H9 (cell line): Measurements from ENCODE around the gene SPNS3. TPM values are rescaled to one million over a fixed set of nuclear protein-coding genes. Genes with fewer than 3 reads are reported as not detected.
A peak's percentile ranks its signal among the peaks of the same experiment; 100 is the strongest.

Experiments
- DNase-seq: peaks from one replicate; pipeline ENCODE4 v3.0.0-alpha.2; 2017
- H2AFZ ChIP-seq: one replicate; pipeline ENCODE4 v1.6.1; 2013; ENCODE audit warnings: mild to moderate bottlenecking, low read length, control low read depth, moderate library complexity
- H2AK5ac ChIP-seq: 2 replicates; pipeline ENCODE4 v1.6.1; 2013; ENCODE audit warnings: low read length, control low read depth, mixed read lengths; ENCODE audit not compliant: insufficient read length
- H2BK120ac ChIP-seq: one replicate; pipeline ENCODE4 v1.6.1; 2013; ENCODE audit warnings: low read depth, mild to moderate bottlenecking, low read length, control low read depth, inconsistent platforms; ENCODE audit not compliant: poor library complexity, severe bottlenecking
- H2BK12ac ChIP-seq: 2 replicates; pipeline ENCODE4 v1.6.1; 2013; ENCODE audit warnings: low read length, control low read depth, mixed read lengths, low read depth; ENCODE audit not compliant: insufficient read length
- H2BK15ac ChIP-seq: 2 replicates; pipeline ENCODE4 v1.6.1; 2013; ENCODE audit warnings: low read depth, low read length, control low read depth
- H2BK20ac ChIP-seq: one replicate; pipeline ENCODE4 v1.6.1; 2013; ENCODE audit warnings: low read depth, mild to moderate bottlenecking, low read length, control low read depth, inconsistent platforms; ENCODE audit not compliant: poor library complexity, severe bottlenecking
- H2BK5ac ChIP-seq: 2 replicates; pipeline ENCODE4 v1.6.1; 2013; ENCODE audit warnings: low read length, control low read depth, mixed read lengths; ENCODE audit not compliant: insufficient read length
- H3K14ac ChIP-seq: 2 replicates; pipeline ENCODE4 v1.6.1; 2013; ENCODE audit warnings: low read length, control low read depth; ENCODE audit not compliant: insufficient read depth
- H3K18ac ChIP-seq: 2 replicates; pipeline ENCODE4 v1.6.1; 2013; ENCODE audit warnings: low read depth, mild to moderate bottlenecking, mixed read lengths, low read length, control low read depth; ENCODE audit not compliant: insufficient read length
- H3K23ac ChIP-seq: 2 replicates; pipeline ENCODE4 v1.6.1; 2013; ENCODE audit warnings: low read length, control low read depth, mixed read lengths, low read depth; ENCODE audit not compliant: insufficient read length
- H3K23me2 ChIP-seq: 2 replicates; pipeline ENCODE4 v1.6.1; 2013; ENCODE audit warnings: low read depth, mild to moderate bottlenecking, mixed read lengths, low read length, control low read depth; ENCODE audit not compliant: insufficient read length, poor library complexity, severe bottlenecking
- H3K27ac ChIP-seq: 2 replicates; pipeline ENCODE4 v1.5.1; 2013; ENCODE audit warnings: low read length, control low read depth, mixed read lengths, low read depth; ENCODE audit not compliant: insufficient read length
- H3K27me3 ChIP-seq: 2 replicates; pipeline ENCODE4 v1.6.1; 2013; ENCODE audit warnings: low read length, control low read depth, inconsistent platforms; ENCODE audit not compliant: insufficient read depth
- H3K4ac ChIP-seq: 2 replicates; pipeline ENCODE4 v1.6.1; 2013; ENCODE audit warnings: low read depth, mild to moderate bottlenecking, control low read depth, inconsistent platforms, low read length, moderate library complexity
- H3K4me1 ChIP-seq: 2 replicates; pipeline ENCODE4 v1.6.1; 2013; ENCODE audit warnings: low read length, control low read depth, inconsistent platforms; ENCODE audit not compliant: insufficient read depth
- H3K4me2 ChIP-seq: 2 replicates; pipeline ENCODE4 v1.6.1; 2013; ENCODE audit warnings: low read length, control low read depth, mixed read lengths; ENCODE audit not compliant: insufficient read length, insufficient read depth
- H3K56ac ChIP-seq: 2 replicates; pipeline ENCODE4 v1.6.1; 2013; ENCODE audit warnings: low read depth, mild to moderate bottlenecking, mixed read lengths, low read length, control low read depth; ENCODE audit not compliant: insufficient read length
- H3K79me1 ChIP-seq: 2 replicates; pipeline ENCODE4 v1.6.1; 2013; ENCODE audit warnings: low read depth, mild to moderate bottlenecking, moderate library complexity, low read length, control low read depth, inconsistent platforms; ENCODE audit not compliant: insufficient read depth, poor library complexity, severe bottlenecking
- H3K79me2 ChIP-seq: 2 replicates; pipeline ENCODE4 v1.6.1; 2013; ENCODE audit warnings: low read length, control low read depth, inconsistent platforms; ENCODE audit not compliant: insufficient read depth
- H3K9ac ChIP-seq: 2 replicates; pipeline ENCODE4 v1.6.1; 2013; ENCODE audit warnings: low read length, control low read depth, mixed read lengths; ENCODE audit not compliant: insufficient read length; ENCODE audit errors: extremely low read depth
- H3K9me3 ChIP-seq: one replicate; pipeline ENCODE4 v1.6.1; 2013; ENCODE audit warnings: low read depth, low read length, inconsistent platforms; ENCODE audit not compliant: control insufficient read depth
- H3T11ph ChIP-seq: one replicate; pipeline ENCODE4 v1.6.1; 2013; ENCODE audit warnings: mild to moderate bottlenecking, low read length, control low read depth, inconsistent platforms
- H4K20me1 ChIP-seq: one replicate; pipeline ENCODE4 v1.6.1; 2013; ENCODE audit not compliant: control insufficient read depth, insufficient read length, insufficient read depth
- H4K5ac ChIP-seq: 2 replicates; pipeline ENCODE4 v1.6.1; 2013; ENCODE audit warnings: low read depth, mild to moderate bottlenecking, mixed read lengths, low read length, control low read depth; ENCODE audit not compliant: insufficient read length
- H4K8ac ChIP-seq: replicated peaks from 2 replicates; pipeline ENCODE4 v1.6.1; 2013; ENCODE audit warnings: low read length, control low read depth, mixed read lengths, low read depth; ENCODE audit not compliant: insufficient read length
- H4K91ac ChIP-seq: 2 replicates; pipeline ENCODE4 v1.6.1; 2013; ENCODE audit warnings: low read depth, mild to moderate bottlenecking, moderate library complexity, mixed read lengths, low read length, control low read depth; ENCODE audit not compliant: insufficient read length
- H3K27ac Mint-ChIP-seq, 3 experiments: 2 replicates in 2 of 3; 3 replicates in 1 of 3; pipeline ENCODE4 v1.8.0; 2020 to 2021; ENCODE audit warnings: mixed read lengths in 3 of 3, mild to moderate bottlenecking in 1 of 3, moderate library complexity in 1 of 3
- H3K27me3 Mint-ChIP-seq: 2 replicates; pipeline ENCODE4 v1.8.0; 2021; ENCODE audit warnings: low read depth, mild to moderate bottlenecking, moderate library complexity, mixed read lengths
- H3K36me3 Mint-ChIP-seq, 3 experiments: 2 replicates in 2 of 3; 3 replicates in 1 of 3; pipeline ENCODE4 v1.8.0; 2020 to 2021; ENCODE audit warnings: low read depth in 3 of 3, mixed read lengths in 3 of 3; ENCODE audit not compliant: insufficient read depth in 1 of 3
- H3K4me1 Mint-ChIP-seq, 2 experiments: 2 replicates each; pipeline ENCODE4 v1.8.0; 2020; ENCODE audit warnings: mixed read lengths in 2 of 2
- H3K4me3 Mint-ChIP-seq, 2 experiments: 2 replicates in 1 of 2; 3 replicates in 1 of 2; pipeline ENCODE4 v1.8.0; 2020 to 2021; ENCODE audit warnings: mild to moderate bottlenecking in 2 of 2, mixed read lengths in 2 of 2, moderate library complexity in 1 of 2
- H3K9me3 Mint-ChIP-seq, 2 experiments: 2 replicates in 1 of 2; 3 replicates in 1 of 2; pipeline ENCODE4 v1.8.0; 2020; ENCODE audit warnings: mild to moderate bottlenecking in 2 of 2, mixed read lengths in 2 of 2, moderate library complexity in 1 of 2
- CTCF ChIP-seq: fragments of 200-600 bp; sonication (generic); conservative IDR thresholded peaks from 3 replicates; pipeline ENCODE4 v1.8.0; 2021; ENCODE audit warnings: antibody characterized with exemption, mild to moderate bottlenecking
- WGBS: extraction: QIAGEN DNeasy Blood & Tissue Kit; methylation state at CpG from one replicate; pipeline ENCODE4 v1.1.7; 2013; ENCODE audit warnings: missing lambda C conversion rate, low lambda C conversion rate, mixed read lengths; ENCODE audit not compliant: insufficient read length; ENCODE audit errors: extremely low coverage; 5-methylcytosine and 5-hydroxymethylcytosine counted together
- total RNA-seq: library from RNA; stranded (reverse); gene quantifications from 2 replicates; pipeline ENCODE4 v1.2.1, GENCODE V29; 2021

Gene SPNS3
- total RNA-seq, 1 experiment from 2014 or later, result not detected

DNA sequence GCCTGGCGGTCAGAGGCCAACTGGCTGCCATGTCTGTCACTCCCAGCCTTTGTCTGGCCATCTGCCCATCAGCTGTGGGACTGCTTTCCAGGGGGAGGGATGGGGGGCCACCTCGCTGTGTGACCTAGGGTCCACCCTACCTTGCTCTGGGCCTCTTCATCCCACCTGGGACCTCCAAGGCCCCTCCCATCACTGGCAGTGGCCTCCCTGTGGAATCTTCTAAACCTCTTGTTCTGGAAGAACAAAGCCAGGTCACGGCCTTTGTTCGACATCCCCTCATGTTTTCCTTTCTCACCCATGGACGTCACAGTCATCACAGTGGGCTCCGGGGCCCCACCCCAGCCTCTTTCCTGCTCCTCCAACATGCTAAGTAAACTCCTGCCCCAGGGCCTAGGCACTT, 88.9 kb downstream of the SPNS3 start:
- no peak overlapping the region for H3K9ac ChIP-seq
- no peak overlapping the region; the same call in 1 of the 2 replicates for H3K4ac ChIP-seq
- H3K56ac ChIP-seq, result no peak overlapping the region
- peak overlapping the region; percentile 50 for H3K18ac ChIP-seq
- H4K5ac ChIP-seq, result no peak overlapping the region
- H4K8ac ChIP-seq, result no peak overlapping the region
- H3K27ac ChIP-seq, result no peak overlapping the region
- H3K27ac Mint-ChIP-seq, result peak overlapping the region in 1 of 3 experiments; percentile 20; a peak in 1 of 7 replicates
- H3K4me2 ChIP-seq, result no peak overlapping the region
- no peak overlapping the region for H2BK15ac ChIP-seq
- H3K27me3 Mint-ChIP-seq, result peaks cover 82% of the 10 kb centered on the region
- H2BK20ac ChIP-seq, result no peak overlapping the region
- H4K20me1 ChIP-seq, result no peaks in the 10 kb centered on the region
- H2BK5ac ChIP-seq, result no peak overlapping the region
- no peak overlapping the region for H3K14ac ChIP-seq
- no peaks in the 10 kb centered on the region; a peak in 1 of 5 replicates for H3K9me3 Mint-ChIP-seq
- no peaks in the 10 kb centered on the region for H3K36me3 Mint-ChIP-seq
- no peaks in the 10 kb centered on the region for H3K79me2 ChIP-seq
- H3K27me3 ChIP-seq, result peaks cover 3% of the 10 kb centered on the region
- no peak overlapping the region for H3K4me3 Mint-ChIP-seq
- no peak for DNase-seq
- H3K4me1 Mint-ChIP-seq, result peaks cover 10 to 22% of the 10 kb centered on the region in 2 experiments
- H2BK120ac ChIP-seq, result no peak overlapping the region
- H3K23me2 ChIP-seq, result no peaks in the 10 kb centered on the region
- no peak overlapping the region for H3K23ac ChIP-seq
- H2BK12ac ChIP-seq, result no peak overlapping the region
- H3K4me1 ChIP-seq, result no peaks in the 10 kb centered on the region
- H3K9me3 ChIP-seq, result no peaks in the 10 kb centered on the region
- H4K91ac ChIP-seq, result no peak overlapping the region
- no peak overlapping the region for H3T11ph ChIP-seq
- H2AFZ ChIP-seq, result no peak overlapping the region
- WGBS, result no CpG with 5 or more reads among the region's 6 CpGs
- no peak overlapping the region for H2AK5ac ChIP-seq
- no peak for TF ChIP-seq CTCF
- H3K79me1 ChIP-seq, result no peaks in the 10 kb centered on the region
